GM23248 (cell line): Measurements from ENCODE around the gene RGS19.

ENCODE experiments used
- EZH2 ChIP-seq: fragments of 200-600 bp; sonication (generic); IDR thresholded peaks from 2 replicates; pipeline ENCODE4 v1.6.1; 2018; ENCODE audit warnings: antibody characterized with exemption, mild to moderate bottlenecking; ENCODE audit not compliant: insufficient read depth, poor library complexity, severe bottlenecking
- EZH2phosphoT487 ChIP-seq: fragments of 200-600 bp; sonication (generic); IDR thresholded peaks from 2 replicates; pipeline ENCODE4 v1.6.1; 2018; ENCODE audit warnings: antibody characterized with exemption, moderate library complexity, mild to moderate bottlenecking, low read depth; ENCODE audit not compliant: insufficient read depth

- TF ChIP-seq EZH2phosphoT487 (no peak), EZH2 (no peak)
Measured at GRCh38 chr20:64104667-64105451, 25.5 kb upstream of the RGS19 start.
